Measurements from ENCODE around the gene ZFYVE28. TPM values are rescaled to one million over a fixed set of nuclear protein-coding genes. Genes with fewer than 3 reads are reported as not detected.

ZFYVE28 gene
- total RNA-seq, 1 donor from 2014 or later = 16.6 TPM

- H3K36me3 ChIP-seq = no peaks in the 10 kb centered on the region
- DNase-seq (no peak), ATAC-seq (no peak)
- no peaks in the 10 kb centered on the region for H3K27me3 ChIP-seq
- H3K4me3 ChIP-seq = no peak overlapping the region
- H3K9me3 ChIP-seq = peaks cover 11% of the 10 kb centered on the region
- H3K27ac ChIP-seq = no peak overlapping the region
- intact Hi-C loops (cut with DNase I) = no loop called here
- TF ChIP-seq CTCF (IDR thresholded peaks at IDR 0.05) = no peak
- H3K4me1 ChIP-seq = no peaks in the 10 kb centered on the region
Observed at GRCh38 chr4:2331043-2331420, 87.4 kb downstream of the ZFYVE28 start.

- intact Hi-C loops (cut with DNase I) = no loop called here
- DNase-seq (no peak), ATAC-seq (no peak)
- H3K4me3 ChIP-seq = no peak overlapping the region
- peaks cover 11% of the 10 kb centered on the region for H3K9me3 ChIP-seq
- H3K27ac ChIP-seq = no peak overlapping the region
- no peaks in the 10 kb centered on the region for H3K27me3 ChIP-seq
- no peaks in the 10 kb centered on the region for H3K36me3 ChIP-seq
- TF ChIP-seq CTCF (IDR thresholded peaks at IDR 0.05) = no peak
- no peaks in the 10 kb centered on the region for H3K4me1 ChIP-seq
Observed at GRCh38 chr4:2330091-2331042, 88.1 kb downstream of the ZFYVE28 start.

- peaks cover 11% of the 10 kb centered on the region for H3K9me3 ChIP-seq
- intact Hi-C loops (cut with DNase I) = no loop called here
- H3K4me3 ChIP-seq = no peak overlapping the region
- DNase-seq (no peak), ATAC-seq (no peak)
- H3K27ac ChIP-seq = no peak overlapping the region
- no peak for TF ChIP-seq CTCF (IDR thresholded peaks at IDR 0.05)
- H3K27me3 ChIP-seq = no peaks in the 10 kb centered on the region
- no peaks in the 10 kb centered on the region for H3K4me1 ChIP-seq
- H3K36me3 ChIP-seq = no peaks in the 10 kb centered on the region
Observed at GRCh38 chr4:2327579-2327978, 90.9 kb downstream of the ZFYVE28 start.

- TF ChIP-seq CTCF (IDR thresholded peaks at IDR 0.05) = no peak
- ATAC-seq (no peak), DNase-seq (no peak)
- H3K4me1 ChIP-seq = no peaks in the 10 kb centered on the region
- H3K27me3 ChIP-seq = no peaks in the 10 kb centered on the region
- no peak overlapping the region for H3K4me3 ChIP-seq
- no peak overlapping the region for H3K27ac ChIP-seq
- H3K9me3 ChIP-seq = peaks cover 11% of the 10 kb centered on the region
- intact Hi-C loops (cut with DNase I) = no loop called here
- no peaks in the 10 kb centered on the region for H3K36me3 ChIP-seq
Observed at GRCh38 chr4:2324891-2325290, 93.6 kb downstream of the ZFYVE28 start.

- intact Hi-C loops (cut with DNase I) = no loop called here
- DNase-seq = no peak
Observed at GRCh38 chr4:2322841-2323240, 95.6 kb downstream of the ZFYVE28 start.

More at GRCh38 chr4:2322841-2323240, 95.6 kb downstream of the ZFYVE28 start:
- H3K4me3 ChIP-seq = no peak overlapping the region
- no peaks in the 10 kb centered on the region for H3K27me3 ChIP-seq
- no peak for TF ChIP-seq CTCF (IDR thresholded peaks at IDR 0.05)
- H3K36me3 ChIP-seq = no peaks in the 10 kb centered on the region
- H3K9me3 ChIP-seq = peaks cover 6% of the 10 kb centered on the region
- H3K4me1 ChIP-seq = no peaks in the 10 kb centered on the region
- no peak overlapping the region for H3K27ac ChIP-seq
- ATAC-seq = no peak
